Omental fat pad (tissue), 4 donors: ENCODE data around the gene SVBP. TPM values are rescaled to one million over a fixed set of nuclear protein-coding genes. Genes with fewer than 3 reads are reported as not detected.

ENCODE experiments used
- ATAC-seq: fragments of 150-250 bp; one replicate; pipeline ENCODE4 v1.9.1; 2016; ENCODE audit warnings: mild to moderate bottlenecking, moderate library complexity; ENCODE audit not compliant: low FRiP score
- DNase-seq: peaks from one replicate; pipeline ENCODE4 v3.0.0-alpha.2; 2019; ENCODE audit warnings: low spot score
- CTCF ChIP-seq, 3 donors: fragments of 450-650 bp; IDR thresholded peaks; one replicate each; pipeline ENCODE4 v1.5.1; 2016 to 2017; ENCODE audit warnings: antibody characterized with exemption in 3 of 3, mild to moderate bottlenecking in 3 of 3, moderate library complexity in 2 of 3
- total RNA-seq, 4 donors: library from RNA; depleted of rRNA; stranded (reverse); fragments of >200 nt; gene quantifications; one replicate each; pipeline ENCODE4 v1.1.0, GENCODE V29; 2016

SVBP gene
- total RNA-seq, 4 donors from 2014 or later, result 12.1 to 40.7 (median 22.5) TPM

GRCh38 chr1:42774928-42775526, 42.2 kb downstream of the SVBP start:
- DNase-seq (no peak), ATAC-seq (no peak)
- no peak for TF ChIP-seq CTCF (IDR thresholded peaks at IDR 0.05)

DNA sequence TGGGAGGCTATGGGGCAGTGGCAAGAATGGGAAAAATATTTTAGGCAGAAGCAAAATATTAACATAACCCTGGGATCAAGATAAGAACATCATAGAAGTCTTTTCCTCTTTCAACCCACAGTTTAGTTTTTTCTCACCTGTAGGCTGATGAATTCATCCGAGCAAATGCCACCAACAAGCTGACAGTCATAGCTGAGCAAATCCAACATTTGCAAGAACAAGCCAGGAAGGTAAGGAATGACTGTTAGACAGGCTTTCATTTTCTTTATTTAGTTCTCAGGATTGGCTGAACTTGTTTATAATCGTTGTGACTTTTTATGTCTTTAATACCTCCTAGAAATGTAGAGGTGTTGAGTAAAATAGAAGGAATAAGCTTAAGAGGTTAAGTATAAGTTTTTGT, 43.8 kb downstream of the SVBP start:
- DNase-seq (no peak), ATAC-seq (no peak)
- no peak for TF ChIP-seq CTCF (IDR thresholded peaks at IDR 0.05)

DNA sequence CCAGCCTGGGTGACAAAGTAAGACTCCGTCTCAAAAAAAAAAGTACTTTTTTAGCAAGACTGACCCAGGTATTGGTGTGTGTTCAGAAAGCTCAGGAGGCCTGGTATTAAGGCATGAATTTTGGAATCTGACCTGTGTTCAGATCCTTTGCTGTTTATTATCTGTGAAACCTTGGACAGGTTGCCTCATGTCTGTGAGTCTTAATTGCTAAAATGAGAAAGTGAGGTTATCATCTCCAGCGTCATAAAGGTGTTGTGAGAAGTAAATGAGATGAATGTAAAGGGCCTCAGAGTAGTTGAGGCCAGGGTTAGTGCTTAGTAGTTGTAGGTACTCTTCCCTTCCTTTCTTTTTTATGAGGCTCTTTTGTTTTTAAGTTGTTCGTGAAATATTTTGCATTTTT, 47.4 kb downstream of the SVBP start:
- DNase-seq (no peak), ATAC-seq (no peak)
- TF ChIP-seq CTCF (IDR thresholded peaks at IDR 0.05), result no peak

GRCh38 chr1:42768172-42768571, 49.0 kb downstream of the SVBP start:
- ATAC-seq (no peak), DNase-seq (no peak)
- no peak for TF ChIP-seq CTCF (IDR thresholded peaks at IDR 0.05)

DNA sequence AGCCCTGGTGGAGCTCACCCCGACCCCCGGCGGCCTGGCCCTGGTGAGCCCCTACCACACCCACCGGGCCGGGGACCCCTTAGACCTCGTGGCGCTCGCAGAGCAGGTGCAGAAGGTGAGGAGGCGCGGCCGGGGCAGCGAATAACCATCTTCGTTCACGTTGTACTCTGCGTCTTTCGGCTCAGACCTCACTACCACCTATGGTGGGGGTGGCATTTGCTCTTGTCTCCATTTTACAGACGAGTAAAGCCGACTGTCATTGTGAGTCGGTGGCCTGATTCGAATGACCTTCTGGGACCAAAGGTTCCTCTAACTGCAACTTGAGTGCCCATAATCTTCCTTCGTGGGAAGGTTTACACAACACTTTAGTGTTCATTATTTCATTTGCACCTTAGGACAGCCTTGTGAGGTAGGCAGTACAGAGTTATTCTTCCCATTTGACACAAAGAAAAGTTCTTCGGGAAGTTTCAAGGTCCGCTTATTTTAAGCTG, 49.6 kb downstream of the SVBP start:
- no peak for DNase-seq
- TF ChIP-seq CTCF (IDR thresholded peaks at IDR 0.05), result no peak
- ATAC-seq, result peak; percentile 26

- peak; percentile 95 for DNase-seq
- peak; percentile 98 for ATAC-seq
- TF ChIP-seq CTCF (IDR thresholded peaks at IDR 0.05), result no peak
Measured at GRCh38 chr1:42766741-42767509, 50.3 kb downstream of the SVBP start, which contains the start of the genes C1orf50 and P3H1. C1orf50 (plus strand) TSS chr1:42767249; CDS start chr1:42767312, 63 bp downstream. P3H1 (minus strand) TSS chr1:42767028; CDS start chr1:42766971, 57 bp downstream.
